Pulmonary artery endothelial cell (primary cell): ENCODE results near the gene STAB1. TPM values are rescaled to one million over a fixed set of nuclear protein-coding genes. Genes with fewer than 3 reads are reported as not detected.

Experiments
- DNase-seq: peaks from one replicate; pipeline ENCODE4 v3.0.0-alpha.2; 2011; ENCODE audit warnings: low read depth, low spot score
- total RNA-seq: library from RNA; depleted of rRNA; stranded (reverse); fragments of >200 nt; gene quantifications from 2 replicates; pipeline ENCODE4 v1.2.3, GENCODE V29; 2014

The STAB1 gene
- total RNA-seq, 1 donor from 2014 or later, result 189 TPM

DNA sequence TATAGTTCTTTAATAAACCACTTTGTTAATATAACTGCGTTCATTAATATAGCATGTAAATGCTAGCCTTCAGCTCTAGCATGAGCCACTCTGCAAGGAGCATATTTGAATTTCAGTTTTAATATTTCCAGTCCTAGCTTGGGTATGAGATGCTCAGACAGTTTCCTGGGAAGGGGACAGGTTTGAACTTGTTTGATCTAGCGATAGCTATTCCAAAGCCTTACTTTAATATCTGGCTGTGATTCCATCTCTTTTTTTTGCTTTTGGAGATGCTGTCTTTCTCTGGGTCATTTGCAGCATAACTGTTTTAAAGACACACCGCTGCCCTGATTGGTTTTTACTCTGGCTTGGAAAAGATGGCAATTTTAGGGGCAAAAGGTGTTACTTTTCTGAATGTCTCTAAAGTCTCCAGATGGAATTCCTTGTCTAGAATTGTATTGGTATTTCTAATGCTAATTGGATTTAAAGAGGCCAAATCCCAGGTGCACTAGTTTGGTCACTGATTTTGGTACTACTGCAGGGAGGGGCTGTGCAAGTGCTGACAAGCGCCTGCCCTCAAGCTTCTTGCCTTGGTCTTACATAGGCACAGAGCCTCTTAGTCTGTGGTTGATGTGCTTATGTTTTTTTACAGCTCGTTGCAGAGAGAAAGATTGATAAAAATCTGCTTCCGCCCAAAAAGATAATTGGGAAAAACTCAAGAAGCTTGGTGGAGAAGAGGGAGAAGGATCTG lies 36.9 kb upstream of the STAB1 start:
- no peak for DNase-seq

DNA sequence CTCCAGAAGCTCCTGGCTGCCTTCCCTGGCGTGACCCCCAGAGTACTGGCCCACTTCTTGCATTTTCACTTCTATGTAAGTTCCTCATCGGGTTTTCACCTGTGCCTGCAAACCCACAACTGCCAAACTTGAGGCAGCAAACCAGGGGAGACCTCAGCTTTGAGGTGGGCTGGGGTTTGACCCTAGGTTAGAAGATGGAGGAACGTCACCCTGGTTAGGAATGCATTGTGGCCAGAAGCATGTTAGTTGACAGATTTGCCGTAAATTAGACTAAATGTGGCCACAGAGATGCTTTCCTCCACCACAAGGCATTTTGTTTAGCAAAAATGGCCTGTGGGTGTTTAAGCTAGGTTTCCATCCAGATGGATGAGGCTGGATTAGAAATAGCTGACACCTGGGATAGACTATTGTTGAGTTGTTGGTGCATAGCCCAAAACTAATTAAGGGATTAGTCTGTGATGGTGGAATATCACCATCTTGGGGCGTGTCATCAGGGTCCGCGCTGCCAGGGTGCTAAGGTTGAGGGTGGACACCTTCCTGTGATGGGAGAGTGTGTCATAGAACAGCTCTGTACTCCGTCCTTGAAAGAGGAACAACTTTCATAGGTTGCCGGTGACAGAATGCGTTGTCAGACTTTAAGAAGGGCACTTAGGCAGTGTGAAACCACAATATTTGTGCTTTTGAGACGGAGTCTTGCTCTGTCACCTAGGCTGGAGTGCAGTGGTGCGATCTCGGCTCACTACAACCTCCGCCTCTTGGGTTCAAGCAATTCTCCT lies 36.2 kb upstream of the STAB1 start:
- DNase-seq, result no peak

GRCh38 chr3:52461874-52462273 lies 33.3 kb upstream of the STAB1 start:
- DNase-seq, result no peak

GRCh38 chr3:52463416-52463815 lies 31.7 kb upstream of the STAB1 start:
- DNase-seq, result no peak

GRCh38 chr3:52468336-52468735 lies 26.8 kb upstream of the STAB1 start:
- DNase-seq, result no peak

- DNase-seq, result no peak
Measured at GRCh38 chr3:52469001-52469400, 26.1 kb upstream of the STAB1 start.

DNA sequence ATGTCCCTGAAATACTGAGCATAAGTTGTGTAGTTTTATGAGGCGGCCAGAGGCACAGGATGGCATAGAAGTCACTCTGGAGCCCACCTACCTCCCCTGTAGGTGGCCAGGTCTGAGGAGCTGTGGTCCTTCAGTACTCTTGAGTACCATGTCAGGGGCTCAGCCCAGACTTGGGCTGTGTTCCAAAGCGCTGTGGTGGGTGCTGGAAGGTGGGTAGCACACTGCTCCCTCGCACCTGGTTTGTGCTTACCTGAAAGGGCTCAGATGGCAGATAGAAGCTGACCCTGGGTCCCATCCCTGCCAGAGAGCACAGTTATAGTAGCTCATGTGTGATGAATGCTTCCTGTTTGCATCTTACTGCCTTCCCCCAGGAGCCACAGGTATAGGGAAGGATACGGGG lies 24.2 kb upstream of the STAB1 start:
- DNase-seq, result no peak

- no peak for DNase-seq
Measured at GRCh38 chr3:52471371-52472238, 23.5 kb upstream of the STAB1 start.

DNA sequence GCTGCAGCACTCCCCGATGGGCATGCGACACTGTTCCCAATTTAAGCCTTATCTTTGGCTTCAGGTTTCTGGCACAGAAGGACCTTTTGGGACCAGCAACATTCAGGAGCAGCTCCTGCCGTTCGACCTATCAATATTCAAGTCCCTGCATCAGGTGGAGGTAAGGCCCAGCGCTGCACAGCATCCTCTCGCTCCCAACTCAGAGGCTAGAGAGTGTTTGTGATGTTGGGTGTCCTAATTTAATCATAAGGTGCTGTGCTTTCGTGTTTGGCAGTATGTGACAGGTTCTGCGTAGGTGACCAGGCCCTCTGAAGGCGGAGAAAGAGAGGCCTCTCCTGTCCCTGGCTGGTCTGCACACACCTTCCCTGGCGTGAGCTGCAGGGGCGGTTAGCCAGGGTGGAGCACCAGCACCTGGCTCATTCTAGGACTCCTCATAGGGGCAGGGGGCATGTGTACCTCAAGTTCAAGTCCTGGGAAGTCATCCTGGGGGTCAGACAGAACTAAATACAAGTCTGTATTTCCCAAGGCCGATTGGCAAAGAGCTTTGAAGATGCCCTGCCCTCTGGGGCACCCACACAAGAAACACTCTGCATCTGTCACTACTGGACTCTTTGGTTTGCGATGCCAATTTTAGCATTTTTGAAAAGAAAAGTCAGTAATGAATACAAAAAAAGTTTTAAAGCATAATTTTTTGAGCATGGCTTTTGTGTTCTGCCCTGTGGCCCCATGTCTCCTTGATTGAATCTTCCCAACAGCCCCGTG lies 22.7 kb upstream of the STAB1 start:
- no peak for DNase-seq

GRCh38 chr3:52473026-52473425 lies 22.1 kb upstream of the STAB1 start:
- no peak for DNase-seq

DNA sequence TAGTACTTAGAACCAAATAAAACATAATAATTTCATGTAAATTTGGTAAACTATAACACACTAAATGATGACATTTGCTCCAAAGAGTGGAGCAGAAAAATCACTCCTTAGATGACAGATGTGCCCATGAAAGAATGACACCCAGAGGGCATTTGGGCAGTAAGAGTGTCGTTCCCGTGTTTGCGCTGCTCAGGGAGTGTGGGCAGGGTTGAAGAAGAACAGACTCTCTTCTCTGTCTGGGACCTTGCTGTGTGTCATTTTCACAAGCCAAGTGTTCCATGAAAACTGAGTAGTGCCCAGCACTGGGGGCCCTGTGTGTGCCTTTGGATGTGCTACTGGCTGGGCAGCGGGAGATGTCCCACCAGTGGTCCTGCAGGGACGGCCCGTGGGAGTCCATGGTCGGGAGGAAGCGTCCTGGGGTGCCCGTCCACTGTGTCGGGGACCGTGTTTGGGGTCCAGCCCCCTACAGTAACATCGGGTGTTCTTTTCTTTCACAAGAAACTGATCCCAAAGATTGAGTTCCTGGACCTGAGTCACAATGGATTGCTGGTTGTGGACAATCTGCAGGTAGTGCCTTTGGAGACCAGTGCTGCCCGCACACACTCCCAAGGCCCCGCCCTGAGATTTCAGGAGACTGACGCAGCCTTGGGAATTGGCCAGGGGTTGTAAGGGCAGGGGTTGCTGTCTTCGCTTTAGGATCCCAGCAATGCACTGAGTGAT lies 17.9 kb upstream of the STAB1 start:
- DNase-seq, result no peak

DNA sequence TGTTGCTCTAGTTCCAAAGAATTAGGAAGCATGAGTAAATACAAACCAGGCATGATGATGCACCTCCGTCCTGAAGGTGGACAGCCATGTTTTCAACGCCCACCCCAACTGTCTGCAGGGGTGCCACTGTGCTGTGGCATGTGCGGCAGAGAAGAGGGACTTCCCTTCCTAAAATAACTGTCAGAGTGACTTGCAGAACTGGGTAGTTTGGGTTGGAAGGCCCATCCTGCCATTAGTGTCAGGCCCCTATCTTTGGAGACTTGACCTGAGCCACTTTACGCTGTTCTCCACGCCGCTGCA lies 17.4 kb upstream of the STAB1 start:
- DNase-seq, result no peak

GRCh38 chr3:52479037-52479876 lies 15.9 kb upstream of the STAB1 start:
- no peak for DNase-seq

DNA sequence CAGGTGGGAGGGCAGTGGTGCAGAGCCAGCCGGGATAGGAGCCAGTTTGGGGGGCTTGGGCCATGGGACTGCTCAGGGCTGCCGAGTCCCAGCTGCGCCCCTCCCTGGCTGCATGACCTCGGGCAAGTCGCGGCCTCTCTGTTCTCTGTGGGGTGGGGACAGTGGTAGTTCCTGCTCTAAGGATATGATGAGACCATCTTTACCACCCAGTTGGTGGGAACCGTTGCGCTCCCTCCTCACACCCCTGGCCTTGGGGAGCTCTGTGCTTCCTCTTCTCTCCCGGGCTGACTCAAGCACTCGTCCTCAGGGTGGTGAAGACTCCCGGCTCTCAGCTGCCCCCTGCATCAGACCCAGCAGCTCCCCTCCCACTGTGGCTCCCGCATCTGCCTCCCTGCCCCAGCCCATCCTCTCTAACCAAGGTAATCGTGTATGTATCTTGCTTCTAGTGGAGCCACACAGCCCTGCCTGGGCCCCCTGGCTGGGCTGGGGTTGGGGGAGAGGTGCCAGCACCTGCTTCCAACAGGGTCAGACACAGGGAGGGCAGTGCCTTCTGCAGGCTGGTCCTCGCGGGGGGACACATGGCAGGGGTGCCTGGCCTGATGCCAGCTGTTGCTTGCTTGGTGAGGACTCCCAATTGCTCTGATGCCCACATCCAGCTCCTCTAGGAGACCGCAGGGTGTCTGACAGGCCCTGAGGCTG lies 15.1 kb upstream of the STAB1 start:
- DNase-seq, result no peak

DNA sequence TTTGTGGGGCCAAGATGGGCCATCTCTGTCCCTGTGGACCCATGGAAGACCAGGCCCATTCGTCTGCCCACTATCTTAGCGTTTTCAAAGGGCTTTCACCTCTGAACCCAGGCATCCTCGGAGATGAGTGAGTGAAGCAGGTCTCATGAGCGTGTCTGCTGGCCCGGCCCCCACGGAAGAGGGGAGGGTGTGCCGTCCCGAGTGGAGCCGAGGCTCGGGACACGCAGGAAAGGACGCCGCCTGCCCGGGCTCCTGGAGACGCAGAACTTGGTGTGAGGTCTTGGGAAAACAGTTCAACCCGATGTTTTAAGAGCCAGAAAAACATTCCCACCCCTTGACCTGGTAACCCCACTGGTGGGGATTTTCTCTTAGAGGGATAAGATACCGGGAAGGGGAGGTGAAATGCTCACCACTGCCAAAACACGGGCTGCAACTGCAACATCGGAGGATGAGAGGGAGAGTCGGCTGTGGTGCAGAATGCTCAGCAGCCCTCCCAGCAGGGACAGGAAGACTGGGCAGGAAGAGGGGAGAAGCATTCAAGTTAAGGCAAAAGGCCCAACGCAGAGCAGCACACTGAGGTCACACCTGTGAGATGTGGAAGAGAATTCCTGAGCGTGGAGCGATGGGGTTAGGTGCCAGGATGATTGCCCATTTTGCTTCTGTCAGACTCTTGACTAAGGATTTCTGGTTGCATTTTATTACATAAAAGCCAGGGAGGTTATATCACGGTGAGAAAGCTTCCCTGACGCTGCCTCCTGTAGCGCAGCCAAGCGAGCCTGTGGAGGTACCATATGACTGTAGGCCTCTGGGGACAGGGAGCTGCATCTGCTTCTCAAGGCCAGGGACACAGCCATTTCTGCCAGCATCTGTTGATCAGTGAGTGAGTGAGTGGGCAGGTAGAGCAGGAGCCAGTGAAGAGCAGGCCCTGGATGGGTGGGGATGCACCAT lies 14.1 kb upstream of the STAB1 start:
- no peak for DNase-seq

DNA sequence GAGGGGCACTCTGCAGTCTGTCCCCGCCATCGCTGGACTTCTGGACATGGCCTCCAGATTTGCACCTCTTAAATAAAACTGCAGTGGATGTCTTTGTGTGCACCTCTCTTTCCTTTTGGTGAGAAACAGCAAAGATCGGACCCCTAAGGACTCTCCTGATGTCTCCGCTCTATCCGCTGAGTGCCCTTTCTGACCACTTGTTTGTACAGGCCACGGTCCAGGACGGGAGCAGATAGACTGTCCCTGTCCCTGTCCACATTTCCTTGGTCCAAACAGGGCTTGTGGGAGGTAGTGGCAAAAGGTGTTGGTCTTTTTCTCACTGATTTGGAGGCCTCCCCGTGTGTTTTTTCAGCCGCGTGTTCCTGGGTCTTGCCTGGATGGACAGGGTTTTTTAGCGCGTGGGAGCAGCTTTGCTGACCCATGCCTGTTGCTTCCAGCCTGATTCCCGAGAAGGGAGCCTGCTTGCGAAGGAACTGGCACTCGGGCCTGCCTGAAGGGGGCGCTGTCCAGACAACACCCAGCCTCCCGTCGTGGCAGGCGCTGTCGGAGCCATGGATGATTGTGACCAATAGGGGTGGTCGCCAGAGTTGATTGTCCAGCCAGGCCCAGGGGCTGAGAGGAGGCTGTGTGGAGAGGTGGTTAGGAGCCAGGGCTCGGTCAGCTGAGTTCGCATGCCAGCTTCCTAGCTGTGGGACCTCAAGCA lies 13.2 kb upstream of the STAB1 start:
- no peak for DNase-seq

DNA sequence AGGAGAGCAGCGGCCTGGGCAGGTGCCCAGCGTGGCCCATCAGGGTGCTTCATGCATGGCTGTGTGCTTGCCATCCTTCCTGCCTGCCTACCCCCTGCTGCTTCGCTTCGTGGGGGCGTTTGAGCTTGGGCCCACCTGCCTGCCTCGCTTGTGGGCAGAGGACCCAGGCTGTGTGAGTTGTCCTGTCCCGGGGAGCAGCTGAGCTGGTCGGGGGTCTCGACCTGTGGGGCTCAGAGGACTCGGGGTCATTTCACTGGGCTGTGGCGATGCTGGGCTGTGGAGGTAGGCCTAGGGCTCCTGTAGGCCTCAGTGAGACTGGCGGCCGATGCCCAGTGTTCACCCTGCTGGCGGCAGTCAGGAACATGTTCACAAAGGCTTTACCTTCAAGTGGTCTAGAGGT lies 12.1 kb upstream of the STAB1 start:
- DNase-seq, result no peak
